Measurements from ENCODE around the gene VAMP8.

DNA sequence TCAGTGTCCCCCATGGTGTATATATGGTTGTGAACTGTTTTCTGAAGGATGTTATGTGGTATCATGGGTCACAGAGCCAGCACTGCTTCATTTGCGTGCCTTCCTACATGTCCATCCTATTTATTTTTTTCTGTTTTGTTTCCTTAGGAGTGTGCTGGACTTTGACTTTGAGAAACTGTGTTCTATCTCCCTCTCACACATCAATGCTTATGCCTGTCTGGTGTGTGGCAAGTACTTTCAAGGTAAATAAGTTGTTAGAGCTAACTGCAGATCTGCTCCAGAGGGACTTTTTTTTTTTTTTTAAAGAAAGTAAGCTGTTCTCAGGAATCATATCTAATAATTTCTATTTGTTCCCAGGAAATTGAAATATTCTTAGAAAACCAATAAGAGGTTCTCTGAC, 44.0 kb downstream of the VAMP8 start:
- TF ChIP-seq, protein P1, sequence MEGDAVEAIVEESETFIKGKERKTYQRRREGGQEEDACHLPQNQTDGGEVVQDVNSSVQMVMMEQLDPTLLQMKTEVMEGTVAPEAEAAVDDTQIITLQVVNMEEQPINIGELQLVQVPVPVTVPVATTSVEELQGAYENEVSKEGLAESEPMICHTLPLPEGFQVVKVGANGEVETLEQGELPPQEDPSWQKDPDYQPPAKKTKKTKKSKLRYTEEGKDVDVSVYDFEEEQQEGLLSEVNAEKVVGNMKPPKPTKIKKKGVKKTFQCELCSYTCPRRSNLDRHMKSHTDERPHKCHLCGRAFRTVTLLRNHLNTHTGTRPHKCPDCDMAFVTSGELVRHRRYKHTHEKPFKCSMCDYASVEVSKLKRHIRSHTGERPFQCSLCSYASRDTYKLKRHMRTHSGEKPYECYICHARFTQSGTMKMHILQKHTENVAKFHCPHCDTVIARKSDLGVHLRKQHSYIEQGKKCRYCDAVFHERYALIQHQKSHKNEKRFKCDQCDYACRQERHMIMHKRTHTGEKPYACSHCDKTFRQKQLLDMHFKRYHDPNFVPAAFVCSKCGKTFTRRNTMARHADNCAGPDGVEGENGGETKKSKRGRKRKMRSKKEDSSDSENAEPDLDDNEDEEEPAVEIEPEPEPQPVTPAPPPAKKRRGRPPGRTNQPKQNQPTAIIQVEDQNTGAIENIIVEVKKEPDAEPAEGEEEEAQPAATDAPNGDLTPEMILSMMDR (conservative IDR thresholded peaks at IDR 0.05 in 1 of 2, IDR thresholded peaks at IDR 0.05 in 1 of 2; ENCODE audit: low read depth in 1 of 2, low read length in 2 of 2), result no peak
- TF ChIP-seq EZH2 (IDR thresholded peaks at IDR 0.05; ENCODE audit: low read length, missing control alignments), result no peak
